ENCODE measurements around the gene LCOR. TPM values are rescaled to one million over a fixed set of nuclear protein-coding genes. Genes with fewer than 3 reads are reported as not detected.

Gene LCOR
- total RNA-seq, 4 donors from 2014 or later = 22.3 to 220 (median 38.5) TPM

DNA sequence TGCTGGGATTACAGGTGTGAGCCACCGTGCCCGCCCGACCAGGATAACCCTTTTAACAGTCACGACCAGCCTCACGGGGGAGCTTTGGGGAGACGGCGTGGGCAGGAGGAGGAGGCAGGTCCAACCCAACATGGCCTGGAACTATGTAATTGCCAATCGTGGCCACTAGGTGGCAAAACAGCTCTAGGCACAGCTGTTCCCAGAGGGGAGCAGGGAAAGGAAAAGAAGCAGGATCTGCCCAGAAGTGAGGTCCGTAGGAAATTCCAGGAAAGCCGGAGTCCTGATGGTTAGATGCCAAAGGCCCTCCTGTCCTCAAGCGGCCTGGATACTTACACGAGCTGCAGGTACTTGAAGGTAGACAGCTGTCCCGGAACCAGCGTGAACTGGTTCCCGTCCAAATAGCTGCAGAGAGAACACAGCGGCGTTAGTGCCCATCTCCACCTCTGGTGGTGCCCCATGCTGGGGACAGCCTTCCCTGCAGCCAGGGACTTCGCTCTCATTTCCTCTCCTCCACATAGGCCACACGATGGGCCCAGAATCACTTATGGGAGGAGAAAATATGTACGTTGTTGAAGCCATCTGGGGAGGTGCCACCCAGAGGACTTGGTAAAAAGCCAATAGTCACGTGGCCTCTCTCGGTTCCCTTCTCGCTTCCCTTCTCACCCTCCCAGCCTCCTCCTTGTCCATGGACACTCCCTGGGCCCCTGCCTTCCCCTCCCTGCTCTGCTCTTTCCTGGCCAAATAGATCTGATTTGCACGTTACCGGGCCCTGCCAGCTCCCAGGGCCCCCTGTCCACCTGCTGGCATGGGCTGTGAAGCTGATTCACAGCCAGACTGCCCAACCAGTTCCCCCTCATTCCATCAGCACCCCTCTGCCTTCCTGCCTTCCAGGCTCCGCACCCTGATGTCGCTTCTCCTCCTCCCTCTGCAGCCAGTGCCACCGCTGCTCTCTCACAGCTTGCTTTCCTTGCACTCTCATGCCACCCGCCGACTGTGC, 205.6 kb downstream of the LCOR start:
- peak overlapping the region in 2 of 4 donors; percentile 22 to 55 for H3K27ac ChIP-seq
- 40 to 70% methylated on average over 5 to 11 of the region's 30 CpGs for WGBS, 2 donors (ENCODE audit: low coverage in 1 of 2)

DNA sequence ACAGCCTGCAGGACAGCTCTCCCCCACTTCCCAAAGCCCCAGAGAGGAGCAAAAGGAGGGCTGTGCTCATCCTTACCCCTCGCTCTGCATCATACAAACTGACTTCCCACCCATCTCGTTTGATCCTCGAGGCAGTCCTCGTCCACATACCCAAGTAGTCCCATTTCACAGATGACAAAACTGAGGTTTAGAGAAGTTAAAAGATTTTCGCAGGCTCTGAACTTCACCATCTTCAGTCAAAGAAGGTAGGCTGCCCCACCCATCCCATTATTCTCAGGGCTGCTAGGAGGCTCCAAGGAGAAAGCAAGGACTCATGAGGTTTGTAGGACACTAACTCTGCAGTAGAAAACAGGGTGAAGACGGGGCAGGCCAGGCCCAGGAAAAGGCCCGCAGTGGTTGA, 206.6 kb downstream of the LCOR start:
- ATAC-seq = no peak
- Histone ChIP-seq H3K4me3 (no peak overlapping the region), H3K27ac (no peak overlapping the region), H3K4me1 (peaks cover 0 to 14% (median 7%) of the 10 kb centered on the region in 3 donors), H3K36me3 (no peaks in the 10 kb centered on the region), H3K27me3 (no peaks in the 10 kb centered on the region), H3K9me3 (no peaks in the 10 kb centered on the region)
- 71 to 92% methylated on average over 2 to 7 of the region's 7 CpGs for WGBS, 2 donors (ENCODE audit: low coverage in 1 of 2)
- TF ChIP-seq POLR2AphosphoS5 (IDR thresholded peaks at IDR 0.05) (no peak), POLR2A (IDR thresholded peaks at IDR 0.05) (no peak), EP300 (IDR thresholded peaks at IDR 0.05) (no peak)
- TF ChIP-seq, protein P1, sequence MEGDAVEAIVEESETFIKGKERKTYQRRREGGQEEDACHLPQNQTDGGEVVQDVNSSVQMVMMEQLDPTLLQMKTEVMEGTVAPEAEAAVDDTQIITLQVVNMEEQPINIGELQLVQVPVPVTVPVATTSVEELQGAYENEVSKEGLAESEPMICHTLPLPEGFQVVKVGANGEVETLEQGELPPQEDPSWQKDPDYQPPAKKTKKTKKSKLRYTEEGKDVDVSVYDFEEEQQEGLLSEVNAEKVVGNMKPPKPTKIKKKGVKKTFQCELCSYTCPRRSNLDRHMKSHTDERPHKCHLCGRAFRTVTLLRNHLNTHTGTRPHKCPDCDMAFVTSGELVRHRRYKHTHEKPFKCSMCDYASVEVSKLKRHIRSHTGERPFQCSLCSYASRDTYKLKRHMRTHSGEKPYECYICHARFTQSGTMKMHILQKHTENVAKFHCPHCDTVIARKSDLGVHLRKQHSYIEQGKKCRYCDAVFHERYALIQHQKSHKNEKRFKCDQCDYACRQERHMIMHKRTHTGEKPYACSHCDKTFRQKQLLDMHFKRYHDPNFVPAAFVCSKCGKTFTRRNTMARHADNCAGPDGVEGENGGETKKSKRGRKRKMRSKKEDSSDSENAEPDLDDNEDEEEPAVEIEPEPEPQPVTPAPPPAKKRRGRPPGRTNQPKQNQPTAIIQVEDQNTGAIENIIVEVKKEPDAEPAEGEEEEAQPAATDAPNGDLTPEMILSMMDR (IDR thresholded peaks at IDR 0.05) = no peak

More for the DNA sequence above, 205.6 kb downstream of the LCOR start:
- peak overlapping the region; percentile 33 to 49 for H3K4me3 ChIP-seq
- peak; percentile 89 for ATAC-seq
- H3K27me3 ChIP-seq = no peaks in the 10 kb centered on the region
- no peaks in the 10 kb centered on the region for H3K36me3 ChIP-seq
- H3K4me1 ChIP-seq = peaks cover 0 to 14% (median 7%) of the 10 kb centered on the region in 3 donors
- H3K9me3 ChIP-seq = no peaks in the 10 kb centered on the region
- TF ChIP-seq, protein P1 (IDR thresholded peaks at IDR 0.05) = peak in 3 of 4 experiments; percentile 84 to 92 (median 86)
- TF ChIP-seq POLR2AphosphoS5 (IDR thresholded peaks at IDR 0.05) (peak; percentile 23), POLR2A (IDR thresholded peaks at IDR 0.05) (no peak), EP300 (IDR thresholded peaks at IDR 0.05) (no peak)

DNA sequence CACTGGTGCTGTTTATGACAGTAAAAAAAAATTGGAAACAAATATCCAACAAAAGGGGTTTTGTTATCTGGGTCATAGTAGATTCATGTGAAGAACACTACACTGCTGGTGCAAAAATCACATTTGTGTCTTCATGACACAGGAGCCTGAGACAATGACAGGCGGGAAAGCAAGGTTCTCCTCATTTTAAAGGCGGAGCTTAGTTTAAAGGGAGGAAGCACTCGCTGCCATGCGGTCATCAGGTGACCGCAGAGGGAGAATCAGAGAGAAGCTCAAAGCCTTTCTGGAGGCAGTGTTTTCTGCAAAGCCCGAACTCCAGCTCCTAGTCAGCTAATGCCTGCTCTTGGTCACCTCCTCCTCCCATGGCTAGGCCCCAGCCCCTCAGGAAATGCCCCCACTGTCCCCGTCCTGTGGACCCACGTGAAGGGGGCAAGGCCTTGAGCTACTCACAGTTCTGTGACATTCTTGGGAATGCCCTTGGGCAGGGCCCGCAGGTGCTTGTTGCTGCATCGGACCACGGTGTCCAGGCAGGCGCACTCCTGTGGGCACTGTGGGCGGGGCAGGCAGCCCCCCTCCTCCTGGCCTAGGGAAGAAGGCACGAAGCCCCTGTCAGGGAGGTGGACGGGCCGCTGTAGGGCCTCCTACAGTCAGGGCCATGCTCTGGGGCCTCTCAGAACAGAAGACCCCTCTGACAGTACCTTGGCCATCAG, 207.6 kb downstream of the LCOR start:
- Histone ChIP-seq H3K4me1 (peaks cover 0 to 14% (median 7%) of the 10 kb centered on the region in 3 donors), H3K4me3 (no peak overlapping the region), H3K36me3 (no peaks in the 10 kb centered on the region), H3K27ac (no peak overlapping the region), H3K9me3 (peaks cover 0 to under 1% (median 0%) of the 10 kb centered on the region in 3 donors), H3K27me3 (no peaks in the 10 kb centered on the region)
- 61 to 90% methylated on average over 3 to 5 of the region's 16 CpGs for WGBS, 2 donors (ENCODE audit: low coverage in 1 of 2)
- no peak for ATAC-seq
- TF ChIP-seq POLR2A (IDR thresholded peaks at IDR 0.05) = no peak
- no peak for TF ChIP-seq POLR2AphosphoS5 (IDR thresholded peaks at IDR 0.05)
- no peak for TF ChIP-seq EP300 (IDR thresholded peaks at IDR 0.05)

DNA sequence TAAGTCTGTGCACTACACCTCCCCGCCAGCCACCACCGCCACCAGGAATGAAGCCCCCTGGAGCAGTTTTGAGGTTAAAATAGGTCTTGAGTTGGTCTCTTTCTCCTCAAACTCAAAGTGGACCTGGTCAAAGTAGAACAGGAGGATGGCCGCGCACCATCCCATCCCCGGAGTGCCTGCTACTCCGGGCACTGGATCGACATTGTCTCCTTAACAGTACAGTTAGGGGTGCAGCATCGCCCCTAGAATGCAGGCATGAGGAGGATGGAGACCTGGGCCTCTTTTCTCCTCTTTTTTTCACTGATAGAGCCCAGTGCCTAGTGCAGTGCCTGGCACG, 208.1 kb downstream of the LCOR start:
- 100% methylated on average over 3 to 4 of the region's 9 CpGs for WGBS, 2 donors (ENCODE audit: low coverage in 1 of 2)
- Histone ChIP-seq H3K27me3 (no peaks in the 10 kb centered on the region), H3K27ac (no peak overlapping the region), H3K36me3 (no peaks in the 10 kb centered on the region), H3K4me3 (no peak overlapping the region), H3K4me1 (peaks cover 0 to 14% (median 7%) of the 10 kb centered on the region in 3 donors), H3K9me3 (peaks cover 0 to 4% (median 0%) of the 10 kb centered on the region in 3 donors)
- TF ChIP-seq, protein P1 (IDR thresholded peaks at IDR 0.05) = no peak
- no peak for TF ChIP-seq POLR2AphosphoS5 (IDR thresholded peaks at IDR 0.05)
- no peak for TF ChIP-seq EP300 (IDR thresholded peaks at IDR 0.05)
- no peak for TF ChIP-seq POLR2A (IDR thresholded peaks at IDR 0.05)
- ATAC-seq = no peak

DNA sequence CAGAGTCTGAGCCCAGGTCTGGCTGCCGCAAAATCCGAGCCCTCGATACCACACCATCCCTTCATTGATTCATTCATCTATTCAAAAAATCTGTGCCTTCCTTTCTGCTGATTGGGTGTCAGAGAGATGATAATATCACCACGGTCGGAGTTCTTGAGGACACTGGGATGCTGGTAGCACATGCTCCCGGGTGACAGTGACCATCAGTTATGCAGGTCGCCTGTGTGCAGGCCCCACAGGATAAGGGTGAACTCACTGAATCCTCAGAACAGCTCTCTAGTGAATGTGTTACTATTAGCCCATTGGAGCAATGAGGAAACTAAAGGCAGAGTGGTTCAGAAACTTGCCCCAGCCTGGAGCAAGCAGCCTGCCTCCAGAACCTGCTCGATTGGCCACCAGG, 208.6 kb downstream of the LCOR start:
- Histone ChIP-seq H3K36me3 (no peaks in the 10 kb centered on the region), H3K27ac (no peak overlapping the region), H3K4me3 (no peak overlapping the region), H3K9me3 (peaks cover 0 to 4% (median 0%) of the 10 kb centered on the region in 3 donors), H3K27me3 (no peaks in the 10 kb centered on the region), H3K4me1 (peaks cover 0 to 14% (median 7%) of the 10 kb centered on the region in 3 donors)
- TF ChIP-seq POLR2AphosphoS5 (IDR thresholded peaks at IDR 0.05) (no peak), POLR2A (IDR thresholded peaks at IDR 0.05) (no peak), EP300 (IDR thresholded peaks at IDR 0.05) (no peak)
- TF ChIP-seq, protein P1 (IDR thresholded peaks at IDR 0.05) = no peak
- 92 to 100% methylated on average over 3 to 5 of the region's 8 CpGs for WGBS, 2 donors (ENCODE audit: low coverage in 1 of 2)
- no peak for ATAC-seq
